IPS-18a (cell line): ENCODE data around the gene SCN7A.

Experiments used
- H3K27ac ChIP-seq: one replicate; pipeline ENCODE4 v1.5.1; 2013; ENCODE audit warnings: low read length
- H3K27me3 ChIP-seq: one replicate; pipeline ENCODE4 v1.6.1; 2013; ENCODE audit warnings: mild to moderate bottlenecking, low read length; ENCODE audit not compliant: control insufficient read depth, insufficient read depth
- H3K36me3 ChIP-seq: one replicate; pipeline ENCODE4 v1.6.1; 2013; ENCODE audit warnings: low read depth, low read length; ENCODE audit not compliant: control insufficient read depth
- H3K4me1 ChIP-seq: one replicate; pipeline ENCODE4 v1.6.1; 2013; ENCODE audit warnings: low read depth, low read length; ENCODE audit not compliant: control insufficient read depth
- H3K4me3 ChIP-seq: one replicate; pipeline ENCODE4 v1.5.1; 2013; ENCODE audit warnings: low read length
- H3K9ac ChIP-seq: one replicate; pipeline ENCODE4 v1.6.1; 2013; ENCODE audit warnings: mild to moderate bottlenecking, low read length, moderate library complexity
- H3K9me3 ChIP-seq: one replicate; pipeline ENCODE4 v1.6.1; 2013; ENCODE audit warnings: low read depth, low read length; ENCODE audit not compliant: control insufficient read depth

Gene SCN7A

GRCh38 chr2:166449439-166449838 lies 44.6 kb downstream of the SCN7A start:
- H3K9ac ChIP-seq: no peak overlapping the region
- H3K36me3 ChIP-seq: no peaks in the 10 kb centered on the region
- no peak overlapping the region for H3K27ac ChIP-seq
- no peaks in the 10 kb centered on the region for H3K9me3 ChIP-seq
- no peak overlapping the region for H3K4me3 ChIP-seq
- H3K4me1 ChIP-seq: no peaks in the 10 kb centered on the region
- no peaks in the 10 kb centered on the region for H3K27me3 ChIP-seq

GRCh38 chr2:166448106-166448505 lies 45.9 kb downstream of the SCN7A start:
- H3K9me3 ChIP-seq: no peaks in the 10 kb centered on the region
- H3K4me3 ChIP-seq: no peak overlapping the region
- H3K9ac ChIP-seq: no peak overlapping the region

GRCh38 chr2:166444306-166444705 lies 49.7 kb downstream of the SCN7A start:
- H3K9ac ChIP-seq: no peak overlapping the region
- no peak overlapping the region for H3K27ac ChIP-seq
- H3K9me3 ChIP-seq: no peaks in the 10 kb centered on the region
- no peaks in the 10 kb centered on the region for H3K27me3 ChIP-seq
- no peak overlapping the region for H3K4me3 ChIP-seq
- no peaks in the 10 kb centered on the region for H3K4me1 ChIP-seq
- H3K36me3 ChIP-seq: no peaks in the 10 kb centered on the region

More at GRCh38 chr2:166448106-166448505, 45.9 kb downstream of the SCN7A start:
- no peak overlapping the region for H3K27ac ChIP-seq
- H3K4me1 ChIP-seq: no peaks in the 10 kb centered on the region
- no peaks in the 10 kb centered on the region for H3K27me3 ChIP-seq
- H3K36me3 ChIP-seq: no peaks in the 10 kb centered on the region

GRCh38 chr2:166440313-166440712 lies 53.7 kb downstream of the SCN7A start:
- Histone ChIP-seq H3K9me3 (no peaks in the 10 kb centered on the region), H3K36me3 (no peaks in the 10 kb centered on the region), H3K4me1 (peaks cover 4% of the 10 kb centered on the region), H3K9ac (no peak overlapping the region), H3K27ac (no peak overlapping the region), H3K27me3 (no peaks in the 10 kb centered on the region), H3K4me3 (no peak overlapping the region)

- Histone ChIP-seq H3K4me3 (no peak overlapping the region), H3K27me3 (no peaks in the 10 kb centered on the region), H3K9me3 (no peaks in the 10 kb centered on the region), H3K36me3 (no peaks in the 10 kb centered on the region), H3K27ac (no peak overlapping the region), H3K4me1 (peaks cover 4% of the 10 kb centered on the region), H3K9ac (no peak overlapping the region)
Observed at GRCh38 chr2:166439078-166439477, 55.0 kb downstream of the SCN7A start.

GRCh38 chr2:166436976-166437375 lies 57.1 kb downstream of the SCN7A start:
- H3K27ac ChIP-seq: no peak overlapping the region
- H3K36me3 ChIP-seq: no peaks in the 10 kb centered on the region
- H3K27me3 ChIP-seq: no peaks in the 10 kb centered on the region
- H3K9me3 ChIP-seq: no peaks in the 10 kb centered on the region
- no peak overlapping the region for H3K4me3 ChIP-seq
- H3K4me1 ChIP-seq: peaks cover 4% of the 10 kb centered on the region
- no peak overlapping the region for H3K9ac ChIP-seq

GRCh38 chr2:166436189-166436588 lies 57.9 kb downstream of the SCN7A start:
- Histone ChIP-seq H3K9me3 (no peaks in the 10 kb centered on the region), H3K27ac (no peak overlapping the region), H3K36me3 (no peaks in the 10 kb centered on the region), H3K9ac (no peak overlapping the region), H3K27me3 (no peaks in the 10 kb centered on the region), H3K4me3 (no peak overlapping the region), H3K4me1 (peaks cover 4% of the 10 kb centered on the region)

- H3K27ac ChIP-seq: no peak overlapping the region
- no peaks in the 10 kb centered on the region for H3K27me3 ChIP-seq
- peaks cover 4% of the 10 kb centered on the region for H3K4me1 ChIP-seq
- no peak overlapping the region for H3K9ac ChIP-seq
- H3K36me3 ChIP-seq: no peaks in the 10 kb centered on the region
- no peak overlapping the region for H3K4me3 ChIP-seq
- H3K9me3 ChIP-seq: no peaks in the 10 kb centered on the region
Observed at GRCh38 chr2:166434491-166434890, 59.6 kb downstream of the SCN7A start.

GRCh38 chr2:166433457-166433856 lies 60.6 kb downstream of the SCN7A start:
- H3K27ac ChIP-seq: no peak overlapping the region
- H3K36me3 ChIP-seq: no peaks in the 10 kb centered on the region
- peaks cover 4% of the 10 kb centered on the region for H3K4me1 ChIP-seq
- no peaks in the 10 kb centered on the region for H3K9me3 ChIP-seq
- H3K27me3 ChIP-seq: no peaks in the 10 kb centered on the region
- H3K4me3 ChIP-seq: no peak overlapping the region
- H3K9ac ChIP-seq: no peak overlapping the region

- peaks cover 4% of the 10 kb centered on the region for H3K4me1 ChIP-seq
- no peaks in the 10 kb centered on the region for H3K27me3 ChIP-seq
- no peak overlapping the region for H3K9ac ChIP-seq
- no peaks in the 10 kb centered on the region for H3K9me3 ChIP-seq
- no peak overlapping the region for H3K27ac ChIP-seq
- H3K36me3 ChIP-seq: no peaks in the 10 kb centered on the region
- no peak overlapping the region for H3K4me3 ChIP-seq
Observed at GRCh38 chr2:166432331-166432730, 61.7 kb downstream of the SCN7A start.

GRCh38 chr2:166424841-166425240 lies 69.2 kb downstream of the SCN7A start:
- H3K4me3 ChIP-seq: no peak overlapping the region
- H3K4me1 ChIP-seq: no peaks in the 10 kb centered on the region
- H3K9ac ChIP-seq: no peak overlapping the region
- H3K27me3 ChIP-seq: no peaks in the 10 kb centered on the region
- no peak overlapping the region for H3K27ac ChIP-seq
- H3K9me3 ChIP-seq: no peaks in the 10 kb centered on the region
- H3K36me3 ChIP-seq: no peaks in the 10 kb centered on the region

- no peaks in the 10 kb centered on the region for H3K4me1 ChIP-seq
- H3K9ac ChIP-seq: no peak overlapping the region
- no peak overlapping the region for H3K4me3 ChIP-seq
- no peak overlapping the region for H3K27ac ChIP-seq
- H3K27me3 ChIP-seq: no peaks in the 10 kb centered on the region
- H3K9me3 ChIP-seq: no peaks in the 10 kb centered on the region
- no peaks in the 10 kb centered on the region for H3K36me3 ChIP-seq
Observed at GRCh38 chr2:166419616-166419934, 74.5 kb downstream of the SCN7A start.
